Measurements from ENCODE around the gene ZNF771.
A peak's percentile ranks its signal among the peaks of the same experiment; 100 is the strongest.
"Not testable (repeated sequence)": the region's sequence is repeated elsewhere in the genome, so short reads cannot be mapped to it uniquely, and the experiment has no call there.

ZNF771 gene

DNA sequence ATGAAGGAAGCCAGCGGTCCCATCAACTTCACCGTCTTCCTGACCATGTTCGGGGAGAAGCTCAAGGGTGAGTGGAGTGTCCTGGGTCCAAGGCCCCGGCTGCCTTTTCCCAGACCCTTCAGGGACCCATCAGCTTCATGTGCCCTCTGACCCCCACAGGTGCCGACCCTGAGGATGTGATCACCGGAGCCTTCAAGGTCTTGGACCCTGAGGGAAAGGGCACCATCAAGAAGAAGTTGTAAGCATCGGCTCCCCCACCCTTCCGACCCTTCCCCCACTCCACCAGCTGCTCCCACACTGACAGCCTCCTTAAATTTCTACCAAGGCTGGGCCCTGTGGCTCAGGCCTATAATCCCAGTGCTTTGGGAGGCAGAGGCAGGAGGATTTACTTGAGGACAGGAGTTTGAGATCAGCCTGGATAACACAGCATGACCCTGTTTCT lies 30.9 kb upstream of the ZNF771 start:
- DNase-seq: no peak

DNA sequence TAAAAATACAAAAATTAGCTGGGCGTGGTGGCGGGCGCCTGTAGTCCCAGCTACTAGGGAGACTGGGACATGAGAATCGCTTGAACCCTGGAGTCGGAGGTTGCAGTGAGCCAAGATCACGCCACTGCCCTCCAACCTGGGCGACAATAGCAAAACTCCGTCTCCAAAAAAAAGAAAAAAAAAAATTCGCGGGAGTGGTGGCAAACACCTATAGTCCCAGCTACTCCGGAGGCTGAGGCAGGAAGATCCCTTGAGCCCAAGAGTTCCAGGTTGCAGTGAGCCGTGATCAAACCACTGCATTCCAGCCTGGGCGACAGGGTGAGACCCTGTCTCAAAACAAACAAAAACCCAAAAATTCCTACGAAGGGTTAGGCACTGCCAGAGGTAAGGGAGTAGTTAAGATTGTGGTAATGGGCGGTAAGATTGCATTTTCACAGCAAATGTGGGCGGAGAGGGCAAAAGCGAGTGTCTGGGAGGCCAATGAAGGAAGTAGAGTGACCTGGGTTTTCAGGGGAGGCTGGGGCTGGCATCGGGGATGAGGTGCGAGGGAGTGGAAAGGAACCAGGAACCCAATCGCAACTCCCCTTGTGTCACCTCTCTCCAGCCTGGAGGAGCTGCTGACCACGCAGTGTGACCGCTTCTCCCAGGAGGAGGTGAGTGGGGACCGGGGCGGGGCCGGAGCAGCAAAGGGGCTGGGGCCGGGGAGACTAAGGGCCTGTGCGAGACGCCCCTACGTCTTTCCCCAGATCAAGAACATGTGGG lies 30.2 kb upstream of the ZNF771 start:
- DNase-seq: no peak

DNA sequence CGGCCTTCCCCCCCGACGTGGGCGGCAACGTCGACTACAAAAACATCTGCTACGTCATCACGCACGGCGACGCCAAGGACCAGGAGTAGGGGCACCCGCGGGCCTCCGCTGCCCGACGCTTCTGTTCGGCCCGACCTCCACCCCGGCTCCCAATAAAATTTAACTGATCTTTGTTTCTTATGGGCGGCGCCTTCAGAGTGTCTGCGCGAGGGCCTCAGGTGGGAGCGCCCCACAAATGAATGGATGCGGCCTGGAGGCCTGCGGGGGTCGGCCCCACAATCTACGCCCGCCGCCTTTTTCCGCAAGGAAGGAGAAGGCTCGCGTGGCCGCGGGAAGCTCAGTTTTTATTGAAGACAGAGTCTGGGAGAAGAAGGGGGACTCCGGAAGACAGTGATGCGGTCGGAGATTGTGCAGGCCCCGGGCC lies 29.6 kb upstream of the ZNF771 start:
- DNase-seq: peak; percentile 61 to 73

DNA sequence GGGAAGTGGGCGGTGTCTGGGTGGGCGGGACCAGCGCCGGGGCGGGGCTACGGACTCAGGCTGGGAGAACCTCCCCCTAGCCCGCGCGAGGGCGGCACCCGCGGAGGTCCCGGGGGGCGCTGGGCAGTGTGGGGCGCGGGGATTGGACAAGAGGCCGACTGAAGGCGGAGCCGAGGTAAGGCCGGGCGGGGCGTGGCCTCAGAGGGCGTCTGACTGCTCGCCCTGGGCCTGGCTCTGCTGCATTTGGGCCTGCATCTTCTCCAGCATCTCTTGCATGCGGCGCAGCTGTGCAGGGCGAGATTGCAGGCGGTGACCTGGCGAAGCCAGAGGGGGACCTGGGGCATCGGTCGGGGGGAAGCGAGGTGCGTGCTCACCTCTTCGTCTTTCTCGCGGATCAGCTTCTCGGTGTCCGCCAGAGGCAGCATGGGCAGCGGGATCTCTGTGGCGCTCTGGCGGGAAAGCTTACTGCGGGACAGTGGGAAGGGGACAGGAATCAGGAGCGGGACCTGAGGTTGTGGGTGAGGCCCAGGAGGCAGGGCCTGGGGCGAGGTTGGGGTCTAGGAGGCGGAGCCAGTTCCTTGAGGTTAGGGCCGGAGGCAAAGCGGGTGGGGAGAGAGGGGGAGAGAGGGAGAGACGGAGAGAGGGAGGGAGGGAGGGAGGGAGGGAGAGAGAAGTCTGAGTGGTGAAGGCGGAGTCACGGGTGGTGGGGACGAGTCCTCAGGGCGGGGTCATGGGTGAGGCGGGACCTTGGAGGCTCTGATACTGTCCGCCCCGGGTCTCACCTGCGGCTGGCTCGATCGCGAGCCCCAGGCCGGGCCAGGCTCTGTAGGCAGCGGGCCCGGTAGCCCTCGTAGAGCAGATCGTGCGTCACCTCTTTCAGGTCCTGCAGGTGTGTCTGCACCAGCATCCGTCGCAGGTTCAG lies 28.9 kb upstream of the ZNF771 start:
- peak; percentile 89 to 97 for DNase-seq

DNA sequence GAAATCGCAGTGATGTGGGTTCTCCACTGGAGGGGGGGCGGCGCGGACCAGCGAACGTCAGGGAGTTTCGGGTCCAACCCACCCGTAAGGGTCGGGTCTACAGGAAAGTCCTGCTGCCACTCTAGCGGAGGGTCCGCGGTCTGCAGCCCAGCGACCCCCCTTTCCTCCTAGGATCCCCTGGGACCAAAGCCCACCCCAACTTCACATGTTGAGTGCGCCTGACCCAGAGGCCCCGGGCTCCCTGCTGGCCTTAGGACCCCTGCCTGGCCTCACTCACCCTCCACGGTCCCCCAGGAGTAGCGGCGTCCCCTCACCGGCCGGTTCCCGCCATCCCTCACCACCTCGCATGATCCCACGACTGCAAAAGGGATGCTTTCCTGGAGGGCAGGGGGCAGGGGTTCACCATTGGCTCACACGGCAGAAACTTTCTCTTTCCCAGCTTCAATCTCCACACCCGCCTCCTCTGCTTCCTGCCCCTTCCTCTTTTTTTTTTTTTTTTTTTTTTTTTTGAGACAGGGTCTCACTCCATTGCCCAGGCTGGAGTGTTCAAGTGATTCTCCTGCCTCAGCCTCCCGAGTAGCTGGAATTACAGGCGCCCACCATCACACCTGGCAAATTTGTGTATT lies 28.1 kb upstream of the ZNF771 start:
- DNase-seq: no peak

DNA sequence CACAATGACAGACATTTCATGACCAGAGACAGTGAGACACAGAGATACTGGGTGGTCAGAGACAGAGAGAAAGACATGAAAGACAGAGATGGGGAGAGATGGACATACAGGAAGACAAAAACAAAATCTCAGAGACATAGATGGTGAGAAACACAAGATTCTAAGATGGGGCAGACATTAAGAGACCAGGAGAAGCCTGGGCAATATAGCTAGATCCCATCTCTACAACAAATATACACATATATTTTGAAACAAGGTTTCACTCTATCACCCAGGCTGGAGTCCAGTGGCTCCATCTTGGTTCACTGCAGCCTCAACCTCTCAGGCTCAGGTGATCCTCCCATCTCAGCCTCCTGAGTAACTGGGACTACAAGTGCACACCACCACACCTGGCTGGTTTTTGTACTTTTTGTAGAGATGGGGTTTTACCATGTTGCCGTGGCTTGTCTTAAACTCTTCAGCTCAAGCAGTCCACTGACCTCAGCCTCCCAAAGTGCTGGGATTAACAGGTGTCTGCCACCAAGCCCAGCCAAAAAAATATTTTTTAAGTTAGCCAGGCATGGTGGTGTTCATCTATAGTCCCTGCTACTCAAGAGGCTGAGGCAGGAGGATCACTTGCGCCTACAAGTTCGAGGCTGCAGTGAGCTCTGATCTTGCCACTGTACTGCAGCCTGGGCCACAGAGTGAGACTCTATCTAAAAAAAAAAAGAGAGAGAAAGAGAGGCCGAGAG lies 27.2 kb upstream of the ZNF771 start:
- no peak for DNase-seq

DNA sequence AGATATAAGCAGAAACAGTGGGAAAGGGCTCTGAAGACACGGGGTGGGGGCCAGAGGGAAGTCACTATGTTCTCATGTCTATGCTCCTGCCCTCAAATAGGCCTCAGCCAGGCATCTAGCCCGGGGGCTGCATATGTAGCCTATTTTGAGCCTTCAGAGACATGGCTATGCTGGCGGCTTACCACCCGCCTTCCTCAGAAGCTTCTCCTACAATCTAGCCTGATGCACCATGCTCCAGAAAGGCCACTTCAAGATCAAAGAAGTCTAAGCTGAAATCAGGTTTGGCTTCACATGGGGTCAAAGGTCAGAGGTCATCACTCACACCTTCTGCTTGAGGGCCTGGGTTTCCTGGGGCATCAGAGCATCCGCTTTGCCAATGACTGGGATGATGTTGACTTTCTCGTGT lies 26.6 kb upstream of the ZNF771 start:
- DNase-seq: no peak

DNA sequence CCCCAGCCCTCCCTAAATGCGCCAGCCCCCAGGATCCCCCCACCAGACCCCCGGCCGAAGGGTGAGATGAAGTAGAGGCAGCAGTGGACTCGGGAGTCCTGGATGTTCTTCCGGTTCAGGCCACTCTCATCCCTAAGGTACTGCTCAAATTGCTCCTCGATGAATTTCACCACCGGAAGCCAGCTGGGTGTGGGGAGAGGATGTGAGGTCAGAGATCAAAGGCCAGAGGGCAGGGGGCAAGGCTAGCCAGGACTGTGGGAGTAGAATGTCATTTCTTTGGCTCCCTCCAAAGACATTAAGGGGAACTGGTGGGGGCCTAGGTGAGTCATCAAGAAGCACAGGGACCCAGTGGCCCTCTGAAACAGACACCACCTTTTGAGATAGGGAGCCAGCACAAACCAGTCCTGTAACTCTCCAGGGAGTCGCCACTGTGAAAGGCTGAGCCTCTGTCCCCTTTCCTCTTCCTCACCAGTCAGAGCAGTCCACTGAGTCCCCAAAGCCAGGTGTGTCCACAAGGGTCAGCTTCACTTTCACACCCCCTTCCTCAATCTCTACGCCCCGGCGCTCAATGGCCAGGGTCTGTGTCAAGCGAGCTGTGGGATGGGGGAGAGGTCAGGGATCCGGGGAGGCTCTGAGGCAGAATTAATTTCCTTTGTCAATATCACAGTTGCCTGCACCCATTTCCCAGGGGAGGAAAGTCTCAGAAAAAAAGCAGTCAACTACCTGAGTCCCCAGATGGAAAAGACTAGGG lies 25.9 kb upstream of the ZNF771 start:
- no peak for DNase-seq

DNA sequence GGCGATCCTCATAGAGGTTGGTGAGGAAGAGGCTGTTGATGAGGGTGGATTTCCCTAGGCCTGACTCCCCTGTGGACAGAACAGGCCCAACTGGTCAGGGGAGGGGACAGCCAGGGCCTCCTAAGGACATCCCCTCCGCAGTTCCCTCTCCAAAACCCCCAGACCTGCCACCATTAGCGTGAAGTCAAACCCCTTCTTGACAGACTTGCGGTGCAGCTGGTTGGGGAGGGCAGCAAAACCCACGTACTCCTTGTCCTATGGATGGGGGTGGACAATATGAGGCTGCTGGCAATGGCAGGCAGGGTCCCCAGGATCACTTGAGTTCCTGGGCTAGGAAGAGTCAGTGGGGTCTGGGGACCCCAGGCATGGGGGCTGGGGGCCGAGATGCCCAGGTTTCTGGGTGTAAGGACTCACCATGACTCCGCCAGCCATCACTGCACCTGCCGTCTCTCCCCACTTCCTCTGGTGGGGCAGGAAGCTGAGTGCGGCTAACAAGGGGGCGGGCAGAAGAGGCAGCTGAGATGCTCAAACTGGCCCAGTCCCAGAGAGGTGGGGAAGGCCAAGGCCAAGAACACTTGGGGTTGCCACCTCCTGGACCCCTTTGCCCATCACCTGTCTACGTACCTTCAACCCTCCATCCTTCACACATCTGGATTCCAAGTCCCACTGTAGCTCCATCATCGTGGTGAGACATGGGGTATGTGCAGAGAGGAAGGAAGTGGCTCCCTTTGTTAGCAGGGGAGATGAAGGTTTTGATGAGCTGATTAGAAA lies 25.1 kb upstream of the ZNF771 start, which contains the start of gene SEPTIN1:
TSS of gene SEPTIN1 (minus strand) at position 451 of the 771 bp plus-strand sequence. CDS start at position 432, 19 bp downstream.
- no peak for DNase-seq

DNA sequence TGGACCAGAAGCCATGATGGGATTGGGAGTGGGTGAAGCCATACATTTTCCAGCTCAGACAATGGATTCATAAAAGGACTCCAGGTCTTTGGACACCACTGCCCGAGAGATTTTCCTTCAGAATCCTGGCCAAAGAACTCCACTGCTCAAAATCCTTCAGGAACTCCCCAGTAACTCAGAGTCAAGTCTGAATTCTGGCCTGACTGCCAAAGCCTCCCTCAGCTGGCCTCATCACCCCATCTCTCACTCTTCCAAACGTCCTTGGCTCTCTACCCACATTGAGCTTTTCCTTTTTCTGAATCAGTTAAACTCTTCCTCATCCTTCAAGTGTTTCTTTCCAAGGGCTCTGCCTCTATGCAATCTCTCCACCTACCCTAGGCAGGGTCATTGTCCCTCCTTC lies 23.9 kb upstream of the ZNF771 start:
- DNase-seq: no peak

DNA sequence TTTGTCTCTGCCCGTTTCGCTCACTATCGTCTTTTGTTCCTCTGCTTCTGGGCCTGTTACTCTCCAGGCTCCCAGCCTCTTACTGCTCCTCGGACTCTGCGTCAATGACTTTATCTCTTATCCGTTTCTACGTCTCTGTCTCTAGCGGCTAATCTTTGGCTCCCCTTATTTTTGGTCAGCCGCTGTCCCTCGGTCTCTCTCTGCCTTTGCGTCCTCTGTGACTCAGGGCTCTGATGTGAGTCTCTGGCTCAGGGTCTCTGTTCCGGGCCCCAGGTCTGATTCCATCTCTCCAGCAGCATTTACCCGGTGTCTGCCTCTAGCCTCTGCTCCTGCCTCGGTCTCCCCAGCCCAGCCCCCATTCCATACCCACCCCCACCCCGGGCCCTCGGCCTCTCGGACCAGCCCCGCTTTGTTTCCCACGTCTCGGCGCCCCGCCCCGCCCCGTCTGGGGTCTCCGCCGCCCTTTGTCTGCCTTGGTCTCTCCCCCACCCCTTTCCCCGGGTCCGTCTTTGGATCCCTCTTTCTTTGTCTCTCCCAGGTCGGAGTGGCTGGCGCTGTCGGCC lies 12.7 kb upstream of the ZNF771 start:
- no peak for DNase-seq

DNA sequence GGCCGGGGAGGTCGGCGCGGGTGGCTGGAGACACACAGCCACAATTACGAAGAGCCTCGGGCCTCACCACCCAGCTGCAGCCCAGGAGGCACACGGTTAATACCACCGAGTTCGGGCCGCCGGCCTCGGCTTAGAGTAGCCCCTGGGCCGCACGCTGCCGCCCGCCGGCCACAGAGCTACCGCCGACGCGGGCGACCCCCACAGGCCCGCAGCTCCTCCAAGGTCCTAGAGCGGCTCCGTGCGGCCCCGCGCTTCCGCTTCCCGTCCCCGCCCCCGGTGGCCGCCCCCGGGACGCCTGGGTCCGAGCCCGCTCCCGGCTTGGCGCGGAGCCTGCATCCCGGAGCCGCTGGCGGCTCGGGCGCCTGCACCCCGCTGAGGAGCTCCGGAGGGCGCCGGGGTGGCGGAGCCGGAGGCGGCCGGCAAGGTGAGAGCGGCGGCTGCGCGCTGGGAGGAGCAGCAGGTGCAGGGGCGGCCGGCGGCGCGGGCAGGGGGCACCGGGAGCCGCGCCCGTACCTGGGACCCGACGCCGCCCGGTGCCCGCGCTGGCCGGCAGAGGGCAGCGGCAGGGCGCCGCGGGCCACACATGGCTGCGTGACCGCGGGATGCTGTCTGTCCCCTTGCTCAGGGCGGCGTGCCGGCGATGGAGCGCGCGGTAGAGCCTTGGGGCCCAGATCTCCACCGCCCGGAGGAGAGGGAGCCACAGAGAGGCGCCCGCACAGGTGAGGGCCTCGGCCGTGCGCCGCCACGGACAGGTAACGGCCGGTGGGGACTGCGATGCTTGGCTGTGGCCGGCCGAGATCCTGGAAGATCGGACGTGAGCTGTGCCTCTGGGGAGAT lies 12.0 kb upstream of the ZNF771 start, which contains the start of gene ZNF48:
TSS of gene ZNF48 (plus strand) at position 266 of the 837 bp plus-strand sequence. CDS start at position 641, 375 bp downstream.
- peak; percentile 61 to 90 for DNase-seq

DNA sequence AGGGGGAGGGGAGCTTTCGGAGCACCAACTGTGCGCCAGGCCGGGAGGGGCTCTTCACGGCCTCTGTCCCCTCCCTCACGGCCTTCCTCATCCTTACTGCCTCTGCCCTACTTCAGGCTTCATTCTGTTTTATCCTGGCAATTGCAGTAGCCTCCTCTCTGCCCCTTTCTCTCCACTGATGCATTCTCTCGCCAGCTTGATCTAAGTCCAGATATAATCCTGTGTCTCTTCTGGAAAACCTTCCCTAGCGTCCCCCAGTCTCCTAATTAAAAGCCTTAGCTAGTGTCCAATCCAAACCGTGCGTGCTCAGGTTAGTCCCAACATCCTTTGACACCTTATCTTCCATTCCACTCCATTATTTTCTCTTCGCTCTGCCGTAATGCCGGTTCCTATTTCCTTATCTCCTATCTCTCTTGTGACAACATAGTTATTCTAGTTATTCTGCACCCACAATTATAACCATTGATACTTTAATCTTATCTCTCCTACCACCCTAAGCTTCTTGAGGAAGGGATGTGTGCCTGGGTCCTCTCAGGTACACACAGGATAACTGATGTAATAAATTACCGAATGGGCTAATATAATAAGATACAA lies 11.3 kb upstream of the ZNF771 start:
- no peak for DNase-seq

DNA sequence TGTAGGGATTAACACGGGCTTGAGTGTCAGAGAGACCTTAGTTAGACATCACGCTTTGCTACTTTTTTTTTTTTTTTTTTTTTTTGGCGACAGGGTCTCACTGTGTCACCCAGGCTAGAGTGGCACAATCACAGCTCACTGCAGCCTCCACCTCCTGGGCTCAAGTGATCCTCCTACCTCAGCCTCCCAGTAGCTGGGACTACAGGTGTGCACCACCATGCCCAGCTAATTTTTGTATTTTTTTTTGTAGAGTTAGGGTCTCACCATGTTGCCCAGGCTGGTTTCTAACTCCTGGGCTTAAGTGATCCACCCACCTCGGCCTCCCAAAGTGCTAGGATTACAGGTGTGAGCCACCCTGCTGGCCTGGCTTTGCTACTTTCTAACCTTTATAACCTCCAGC lies 10.8 kb upstream of the ZNF771 start:
- not testable (repeated sequence) for DNase-seq

DNA sequence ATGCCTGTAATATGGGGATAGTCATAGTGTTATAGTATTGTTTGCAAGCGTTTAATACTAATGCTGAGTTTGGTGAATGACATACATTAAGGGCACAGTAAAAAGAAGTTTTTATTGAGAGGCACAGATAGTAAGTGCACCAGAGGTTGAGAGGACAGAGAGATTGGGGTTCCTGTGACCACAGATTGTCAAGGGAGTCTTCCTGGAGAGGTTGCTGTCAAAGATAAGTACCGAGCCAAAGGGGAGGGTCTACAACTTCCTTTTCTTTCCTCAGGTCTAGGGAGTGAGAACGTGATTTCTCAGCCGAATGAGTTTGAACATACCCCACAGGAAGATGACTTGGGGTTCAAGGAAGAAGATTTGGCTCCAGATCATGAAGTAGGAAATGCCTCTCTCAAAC lies 10.3 kb upstream of the ZNF771 start:
- DNase-seq: no peak

DNA sequence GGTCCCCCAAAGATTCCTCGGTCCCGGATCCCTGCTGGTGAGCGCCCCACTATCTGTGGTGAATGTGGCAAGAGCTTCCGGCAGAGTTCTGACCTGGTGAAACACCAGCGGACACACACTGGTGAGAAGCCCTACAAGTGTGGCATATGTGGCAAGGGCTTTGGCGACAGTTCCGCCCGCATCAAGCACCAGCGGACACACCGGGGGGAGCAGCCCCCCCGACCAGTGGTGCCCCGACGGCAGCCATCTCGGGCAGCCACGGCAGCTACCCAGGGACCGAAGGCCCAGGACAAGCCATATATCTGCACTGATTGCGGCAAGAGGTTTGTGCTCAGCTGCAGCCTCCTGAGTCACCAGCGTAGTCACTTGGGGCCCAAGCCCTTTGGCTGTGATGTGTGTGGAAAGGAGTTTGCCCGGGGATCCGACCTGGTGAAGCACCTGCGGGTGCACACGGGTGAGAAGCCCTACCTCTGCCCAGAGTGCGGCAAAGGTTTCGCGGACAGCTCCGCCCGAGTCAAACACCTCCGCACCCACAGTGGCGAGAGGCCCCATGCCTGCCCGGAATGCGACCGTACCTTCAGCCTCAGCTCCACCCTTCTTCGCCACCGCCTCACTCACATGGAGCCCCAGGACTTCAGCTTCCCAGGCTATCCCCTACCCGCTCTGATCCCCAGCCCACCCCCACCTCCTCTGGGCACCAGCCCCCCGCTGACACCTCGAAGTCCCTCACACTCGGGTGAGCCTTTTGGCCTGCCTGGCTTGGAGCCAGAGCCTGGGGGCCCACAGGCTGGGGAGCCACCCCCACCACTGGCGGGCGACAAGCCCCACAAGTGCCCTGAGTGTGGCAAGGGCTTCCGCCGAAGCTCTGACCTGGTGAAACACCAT lies 9.4 kb upstream of the ZNF771 start:
- DNase-seq: no peak

DNA sequence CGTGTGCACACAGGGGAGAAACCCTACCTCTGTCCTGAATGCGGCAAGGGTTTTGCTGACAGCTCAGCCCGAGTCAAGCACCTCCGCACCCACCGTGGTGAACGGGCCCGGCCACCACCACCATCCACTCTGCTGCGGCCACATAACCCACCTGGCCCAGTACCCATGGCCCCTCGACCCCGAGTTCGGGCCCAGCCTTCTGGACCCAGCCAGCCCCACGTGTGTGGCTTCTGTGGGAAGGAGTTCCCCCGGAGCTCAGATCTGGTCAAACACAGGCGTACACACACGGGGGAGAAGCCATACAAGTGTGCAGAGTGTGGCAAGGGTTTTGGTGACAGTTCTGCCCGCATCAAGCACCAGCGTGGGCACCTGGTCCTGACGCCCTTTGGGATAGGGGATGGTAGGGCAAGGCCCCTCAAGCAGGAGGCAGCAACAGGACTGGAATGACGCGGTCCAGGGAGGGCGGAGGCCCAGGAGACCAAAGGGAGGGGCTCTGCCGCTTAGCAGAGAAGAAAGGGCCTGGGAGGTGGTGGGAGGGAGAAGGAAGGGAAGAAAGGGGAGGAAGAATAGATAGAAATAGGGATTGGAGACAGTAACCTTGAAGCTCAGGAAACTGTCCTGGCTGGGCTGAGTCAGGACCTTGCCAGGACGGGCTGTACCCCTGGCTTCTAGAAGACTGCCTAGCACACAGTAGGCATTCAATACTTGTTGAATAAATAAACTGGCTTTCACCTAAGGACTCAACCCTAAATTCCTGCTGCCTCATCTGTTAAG lies 8.6 kb upstream of the ZNF771 start:
- DNase-seq: no peak
